Sigmoid colon (tissue), 7 donors: Measurements from ENCODE around the gene SUGP2. TPM values are rescaled to one million over a fixed set of nuclear protein-coding genes. Genes with fewer than 3 reads are reported as not detected.

Source experiments
- DNase-seq: peaks from one replicate; pipeline ENCODE4 v3.0.0-alpha.2; 2019
- H3K27ac ChIP-seq, 4 donors: fragments of 200-600 bp; sonication (generic); one replicate each; pipeline ENCODE4 v1.5.1; 2016 to 2019; ENCODE audit warnings: mild to moderate bottlenecking in 1 of 4
- H3K27me3 ChIP-seq, 3 donors: fragments of 200-600 bp; sonication (generic); one replicate each; pipeline ENCODE4 v1.5.1; 2019; ENCODE audit warnings: mild to moderate bottlenecking in 1 of 3
- H3K36me3 ChIP-seq, 4 donors: fragments of 200-600 bp; sonication (generic); one replicate each; pipeline ENCODE4 v1.5.1; 2016 to 2019
- H3K4me1 ChIP-seq, 4 donors: fragments of 200-600 bp; sonication (generic); one replicate each; pipeline ENCODE4 v1.5.1; 2017 to 2019
- H3K4me3 ChIP-seq, 4 donors: fragments of 200-600 bp; sonication (generic); one replicate each; pipeline ENCODE4 v1.5.1; 2017 to 2019; ENCODE audit warnings: mild to moderate bottlenecking in 2 of 4, moderate library complexity in 1 of 4
- H3K9me3 ChIP-seq, 4 donors: fragments of 200-600 bp in 3 of 4; sonication (generic) in 3 of 4; one replicate each; pipeline versions ENCODE4 v1.5.1 to v1.6.1; 2013 to 2019
- EP300 ChIP-seq, 4 donors: sonication (generic); formaldehyde crosslinking; IDR thresholded peaks; one replicate each; pipeline ENCODE4 v1.6.1; 2017; ENCODE audit warnings: antibody characterized with exemption in 4 of 4
- POLR2A ChIP-seq, 2 donors: fragments of 450-650 bp; IDR thresholded peaks; one replicate each; pipeline ENCODE4 v1.6.1; 2016; ENCODE audit warnings: antibody characterized with exemption in 2 of 2, mild to moderate bottlenecking in 2 of 2, moderate library complexity in 2 of 2
- POLR2AphosphoS5 ChIP-seq, 4 donors: sonication (generic); formaldehyde crosslinking; IDR thresholded peaks; one replicate each; pipeline ENCODE4 v1.6.1; 2017; ENCODE audit warnings: antibody characterized with exemption in 4 of 4
- WGBS, 2 donors: extraction: QIAGEN DNeasy Blood & Tissue Kit; methylation state at CpG; one replicate each; pipeline ENCODE4 v1.1.7; 2013; 5-methylcytosine and 5-hydroxymethylcytosine counted together
- intact Hi-C: fragments of 100-400 bp; cut with DNase I; formaldehyde crosslinking; loops from one replicate; pipeline ENCODE4 v1.15.1; 2023
- polyA plus RNA-seq, 3 donors: library from polyadenylated mRNA; stranded (reverse); fragments of 200-250 nt; gene quantifications; one replicate each; pipeline ENCODE4 v1.2.3, GENCODE V29; 2013
- total RNA-seq, 4 donors: library from RNA; depleted of rRNA; stranded (reverse); fragments of >200 nt; gene quantifications; one replicate each; pipeline ENCODE4 v1.1.0, GENCODE V29; 2016
- TF ChIP-seq, protein P1 (sequence below), 4 experiments: fragments of 450-650 bp in 3 of 4; fragments of 200-600 bp in 1 of 4; IDR thresholded peaks; one replicate each; pipeline ENCODE4 v1.5.1; 2016 to 2019; ENCODE audit warnings: antibody characterized with exemption in 4 of 4, mild to moderate bottlenecking in 3 of 4, moderate library complexity in 2 of 4
- donor health status: healthy with polysubstance abuse.
- donor health status: Bipolar disorder and iron deficiency.
- donor health status: healthy.

The SUGP2 gene
- total and polyA plus RNA-seq, 7 donors = 7.8 to 82.3 (median 30.3) TPM

DNA sequence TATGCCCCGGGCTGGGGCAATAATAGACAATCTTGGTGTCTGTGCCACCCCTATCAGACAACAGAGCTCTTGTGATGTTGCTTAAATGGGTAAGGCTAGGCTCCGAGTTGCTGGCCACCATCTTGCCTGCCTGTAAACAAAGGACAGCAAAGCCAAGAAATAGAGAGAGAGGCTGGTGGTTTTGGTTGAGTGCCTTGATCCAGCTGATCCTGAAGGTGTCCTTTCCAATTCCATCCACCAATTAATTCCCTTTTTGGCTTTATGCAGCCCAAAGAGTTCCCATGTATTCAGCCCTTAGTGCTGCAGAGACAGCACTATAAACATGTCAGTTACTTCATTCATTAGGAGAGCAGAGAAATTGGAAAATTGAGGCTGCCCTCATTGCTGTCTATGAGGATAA, 50.6 kb downstream of the SUGP2 start:
- TF ChIP-seq POLR2AphosphoS5 (IDR thresholded peaks at IDR 0.05) (no peak), POLR2A (IDR thresholded peaks at IDR 0.05) (no peak), EP300 (IDR thresholded peaks at IDR 0.05) (no peak)
- TF ChIP-seq, protein P1, sequence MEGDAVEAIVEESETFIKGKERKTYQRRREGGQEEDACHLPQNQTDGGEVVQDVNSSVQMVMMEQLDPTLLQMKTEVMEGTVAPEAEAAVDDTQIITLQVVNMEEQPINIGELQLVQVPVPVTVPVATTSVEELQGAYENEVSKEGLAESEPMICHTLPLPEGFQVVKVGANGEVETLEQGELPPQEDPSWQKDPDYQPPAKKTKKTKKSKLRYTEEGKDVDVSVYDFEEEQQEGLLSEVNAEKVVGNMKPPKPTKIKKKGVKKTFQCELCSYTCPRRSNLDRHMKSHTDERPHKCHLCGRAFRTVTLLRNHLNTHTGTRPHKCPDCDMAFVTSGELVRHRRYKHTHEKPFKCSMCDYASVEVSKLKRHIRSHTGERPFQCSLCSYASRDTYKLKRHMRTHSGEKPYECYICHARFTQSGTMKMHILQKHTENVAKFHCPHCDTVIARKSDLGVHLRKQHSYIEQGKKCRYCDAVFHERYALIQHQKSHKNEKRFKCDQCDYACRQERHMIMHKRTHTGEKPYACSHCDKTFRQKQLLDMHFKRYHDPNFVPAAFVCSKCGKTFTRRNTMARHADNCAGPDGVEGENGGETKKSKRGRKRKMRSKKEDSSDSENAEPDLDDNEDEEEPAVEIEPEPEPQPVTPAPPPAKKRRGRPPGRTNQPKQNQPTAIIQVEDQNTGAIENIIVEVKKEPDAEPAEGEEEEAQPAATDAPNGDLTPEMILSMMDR (IDR thresholded peaks at IDR 0.05) = no peak
- WGBS, 2 donors = 55 to 85% methylated on average over 2 of the region's 2 CpGs
- Histone ChIP-seq H3K4me1 (peaks cover 0 to 4% (median 0%) of the 10 kb centered on the region in 4 donors), H3K4me3 (no peak overlapping the region), H3K9me3 (no peaks in the 10 kb centered on the region), H3K27ac (no peak overlapping the region), H3K36me3 (no peaks in the 10 kb centered on the region), H3K27me3 (peaks cover 0 to 23% (median 0%) of the 10 kb centered on the region in 3 donors)
- no peak for DNase-seq
- intact Hi-C loops = no loop called here

DNA sequence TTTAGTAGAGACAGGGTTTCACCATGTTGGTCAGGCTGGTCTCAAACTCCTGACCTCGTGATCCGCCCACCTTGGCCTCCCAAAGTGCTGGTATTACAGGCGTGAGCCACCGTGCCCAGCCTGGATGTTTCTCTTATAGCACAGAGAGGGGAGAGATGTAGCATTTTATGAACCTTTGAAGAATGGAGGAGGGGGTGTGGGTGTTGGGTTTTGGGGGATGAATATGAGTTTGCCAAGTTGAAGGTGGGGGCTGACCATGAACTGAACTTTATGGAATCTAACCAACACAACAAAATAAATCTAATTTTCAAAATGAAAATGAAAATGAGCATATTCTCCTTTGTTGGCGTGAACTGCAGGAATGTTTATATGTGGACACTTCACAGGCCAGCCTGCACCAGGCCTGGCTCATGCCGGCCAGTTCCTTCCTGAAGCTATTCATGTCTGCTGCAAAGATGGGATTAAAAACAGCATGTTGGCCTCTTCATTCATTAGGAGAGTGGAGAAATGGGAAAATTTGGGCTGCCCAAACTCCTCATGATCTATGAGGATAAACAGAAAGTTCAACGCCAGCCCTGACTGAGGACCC, 52.8 kb downstream of the SUGP2 start:
- intact Hi-C loops = no loop called here
- TF ChIP-seq EP300 (IDR thresholded peaks at IDR 0.05) (no peak), POLR2AphosphoS5 (IDR thresholded peaks at IDR 0.05) (no peak), POLR2A (IDR thresholded peaks at IDR 0.05) (no peak)
- TF ChIP-seq, protein P1 (IDR thresholded peaks at IDR 0.05) = no peak
- no peak for DNase-seq
- H3K9me3 ChIP-seq = no peaks in the 10 kb centered on the region
- H3K4me1 ChIP-seq = no peaks in the 10 kb centered on the region
- H3K4me3 ChIP-seq = no peak overlapping the region
- 80 to 85% methylated on average over 7 of the region's 7 CpGs for WGBS, 2 donors
- H3K27me3 ChIP-seq = peaks cover 0 to 23% (median 0%) of the 10 kb centered on the region in 3 donors
- no peaks in the 10 kb centered on the region for H3K36me3 ChIP-seq
- H3K27ac ChIP-seq = no peak overlapping the region

- no peaks in the 10 kb centered on the region for H3K4me1 ChIP-seq
- 67 to 70% methylated on average over 7 of the region's 7 CpGs for WGBS, 2 donors
- DNase-seq = no peak
- H3K36me3 ChIP-seq = no peaks in the 10 kb centered on the region
- intact Hi-C loops = no loop called here
- H3K27ac ChIP-seq = no peak overlapping the region
- H3K27me3 ChIP-seq = peaks cover 0 to 14% (median 0%) of the 10 kb centered on the region in 3 donors
- H3K4me3 ChIP-seq = no peak overlapping the region
- no peaks in the 10 kb centered on the region for H3K9me3 ChIP-seq
- TF ChIP-seq, protein P1 (IDR thresholded peaks at IDR 0.05) = no peak
- TF ChIP-seq POLR2A (IDR thresholded peaks at IDR 0.05) (no peak), EP300 (IDR thresholded peaks at IDR 0.05) (no peak), POLR2AphosphoS5 (IDR thresholded peaks at IDR 0.05) (no peak)
Measured at GRCh38 chr19:18978616-18979015, 54.7 kb downstream of the SUGP2 start.

GRCh38 chr19:18975869-18976268, 57.4 kb downstream of the SUGP2 start:
- no peak overlapping the region for H3K4me3 ChIP-seq
- no peaks in the 10 kb centered on the region for H3K4me1 ChIP-seq
- H3K9me3 ChIP-seq = no peaks in the 10 kb centered on the region
- H3K27ac ChIP-seq = no peak overlapping the region
- H3K27me3 ChIP-seq = no peaks in the 10 kb centered on the region
- intact Hi-C loops = no loop called here
- no peak for DNase-seq
- WGBS, 2 donors = 81 to 84% methylated on average over 10 of the region's 10 CpGs
- H3K36me3 ChIP-seq = no peaks in the 10 kb centered on the region
- TF ChIP-seq, protein P1 (IDR thresholded peaks at IDR 0.05) = no peak
- TF ChIP-seq EP300 (IDR thresholded peaks at IDR 0.05) (no peak), POLR2AphosphoS5 (IDR thresholded peaks at IDR 0.05) (no peak), POLR2A (IDR thresholded peaks at IDR 0.05) (no peak)

- DNase-seq = no peak
- no peaks in the 10 kb centered on the region for H3K9me3 ChIP-seq
- intact Hi-C loops = no loop called here
- H3K27ac ChIP-seq = no peak overlapping the region
- no peak overlapping the region for H3K4me3 ChIP-seq
- H3K27me3 ChIP-seq = no peaks in the 10 kb centered on the region
- peaks cover 0 to 6% (median 0%) of the 10 kb centered on the region in 4 donors for H3K4me1 ChIP-seq
- WGBS, 2 donors = 95 to 96% methylated on average over 3 of the region's 3 CpGs
- no peak for TF ChIP-seq EP300 (IDR thresholded peaks at IDR 0.05)
- TF ChIP-seq, protein P1 (IDR thresholded peaks at IDR 0.05) = no peak
- no peak for TF ChIP-seq POLR2AphosphoS5 (IDR thresholded peaks at IDR 0.05)
- no peak for TF ChIP-seq POLR2A (IDR thresholded peaks at IDR 0.05)
- H3K36me3 ChIP-seq = no peaks in the 10 kb centered on the region
Measured at GRCh38 chr19:18975011-18975410, 58.3 kb downstream of the SUGP2 start.
